ENCODE measurements around the gene SLC47A2. TPM values are rescaled to one million over a fixed set of nuclear protein-coding genes. Genes with fewer than 3 reads are reported as not detected.

The SLC47A2 gene
- total RNA-seq, 1 donor, result not detected

- no peak overlapping the region for H3K27ac ChIP-seq (ENCODE audit: low read depth, low read length)
- no peaks in the 10 kb centered on the region for H3K79me2 ChIP-seq (ENCODE audit: insufficient read depth, low read length)
- H2AFZ ChIP-seq (ENCODE audit: low read length), result peak overlapping the region; percentile 92
- peak; percentile 97 for DNase-seq (ENCODE audit: insufficient read length, low spot score, missing footprints)
- no peaks in the 10 kb centered on the region for H4K20me1 ChIP-seq (ENCODE audit: insufficient read depth, low read length)
- TF ChIP-seq, protein P1, sequence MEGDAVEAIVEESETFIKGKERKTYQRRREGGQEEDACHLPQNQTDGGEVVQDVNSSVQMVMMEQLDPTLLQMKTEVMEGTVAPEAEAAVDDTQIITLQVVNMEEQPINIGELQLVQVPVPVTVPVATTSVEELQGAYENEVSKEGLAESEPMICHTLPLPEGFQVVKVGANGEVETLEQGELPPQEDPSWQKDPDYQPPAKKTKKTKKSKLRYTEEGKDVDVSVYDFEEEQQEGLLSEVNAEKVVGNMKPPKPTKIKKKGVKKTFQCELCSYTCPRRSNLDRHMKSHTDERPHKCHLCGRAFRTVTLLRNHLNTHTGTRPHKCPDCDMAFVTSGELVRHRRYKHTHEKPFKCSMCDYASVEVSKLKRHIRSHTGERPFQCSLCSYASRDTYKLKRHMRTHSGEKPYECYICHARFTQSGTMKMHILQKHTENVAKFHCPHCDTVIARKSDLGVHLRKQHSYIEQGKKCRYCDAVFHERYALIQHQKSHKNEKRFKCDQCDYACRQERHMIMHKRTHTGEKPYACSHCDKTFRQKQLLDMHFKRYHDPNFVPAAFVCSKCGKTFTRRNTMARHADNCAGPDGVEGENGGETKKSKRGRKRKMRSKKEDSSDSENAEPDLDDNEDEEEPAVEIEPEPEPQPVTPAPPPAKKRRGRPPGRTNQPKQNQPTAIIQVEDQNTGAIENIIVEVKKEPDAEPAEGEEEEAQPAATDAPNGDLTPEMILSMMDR (IDR thresholded peaks at IDR 0.05; ENCODE audit: extremely low read depth, low read depth, low read length), result peak; percentile 88
- peak overlapping the region; percentile 25 for H3K4me3 ChIP-seq (ENCODE audit: insufficient read depth, low read length)
- H3K36me3 ChIP-seq (ENCODE audit: insufficient read depth, low read length), result no peaks in the 10 kb centered on the region
- peak overlapping the region; percentile 67 for H3K4me2 ChIP-seq (ENCODE audit: insufficient read depth, low read length)
- H3K9me3 ChIP-seq (ENCODE audit: low read depth, low read length), result no peaks in the 10 kb centered on the region
- H3K27me3 ChIP-seq (ENCODE audit: insufficient read depth, low read length), result no peaks in the 10 kb centered on the region
- H3K4me1 ChIP-seq (ENCODE audit: insufficient read depth, low read length), result peaks cover 4% of the 10 kb centered on the region
Measured at GRCh38 chr17:19762515-19762961, 46.2 kb upstream of the SLC47A2 start.

- H3K4me1 ChIP-seq (ENCODE audit: insufficient read depth, low read length), result peaks cover 4% of the 10 kb centered on the region
- TF ChIP-seq, protein P1 (IDR thresholded peaks at IDR 0.05; ENCODE audit: extremely low read depth, low read depth, low read length), result no peak
Measured at GRCh38 chr17:19760746-19761145, 44.4 kb upstream of the SLC47A2 start.

GRCh38 chr17:19759568-19760549 lies 43.5 kb upstream of the SLC47A2 start:
- no peaks in the 10 kb centered on the region for H3K9me3 ChIP-seq (ENCODE audit: low read depth, low read length)
- no peaks in the 10 kb centered on the region for H3K36me3 ChIP-seq (ENCODE audit: insufficient read depth, low read length)
- H4K20me1 ChIP-seq (ENCODE audit: insufficient read depth, low read length), result no peaks in the 10 kb centered on the region
- no peaks in the 10 kb centered on the region for H3K27me3 ChIP-seq (ENCODE audit: insufficient read depth, low read length)
- no peak overlapping the region for H3K4me3 ChIP-seq (ENCODE audit: insufficient read depth, low read length)
- peak; percentile 66 for DNase-seq (ENCODE audit: insufficient read length, low spot score, missing footprints)
- peaks cover 4% of the 10 kb centered on the region for H3K4me1 ChIP-seq (ENCODE audit: insufficient read depth, low read length)
- no peak overlapping the region for H3K27ac ChIP-seq (ENCODE audit: low read depth, low read length)
- H3K4me2 ChIP-seq (ENCODE audit: insufficient read depth, low read length), result no peak overlapping the region
- no peak overlapping the region for H2AFZ ChIP-seq (ENCODE audit: low read length)
- TF ChIP-seq, protein P1 (IDR thresholded peaks at IDR 0.05; ENCODE audit: extremely low read depth, low read depth, low read length), result no peak
- no peaks in the 10 kb centered on the region for H3K79me2 ChIP-seq (ENCODE audit: insufficient read depth, low read length)

More at GRCh38 chr17:19760746-19761145, 44.4 kb upstream of the SLC47A2 start:
- no peak overlapping the region for H3K27ac ChIP-seq (ENCODE audit: low read depth, low read length)
- no peak overlapping the region for H3K4me2 ChIP-seq (ENCODE audit: insufficient read depth, low read length)
- H3K27me3 ChIP-seq (ENCODE audit: insufficient read depth, low read length), result no peaks in the 10 kb centered on the region
- no peak for DNase-seq (ENCODE audit: insufficient read length, low spot score, missing footprints)
- no peaks in the 10 kb centered on the region for H3K79me2 ChIP-seq (ENCODE audit: insufficient read depth, low read length)
- no peaks in the 10 kb centered on the region for H4K20me1 ChIP-seq (ENCODE audit: insufficient read depth, low read length)
- H2AFZ ChIP-seq (ENCODE audit: low read length), result no peak overlapping the region
- no peaks in the 10 kb centered on the region for H3K9me3 ChIP-seq (ENCODE audit: low read depth, low read length)
- H3K4me3 ChIP-seq (ENCODE audit: insufficient read depth, low read length), result no peak overlapping the region
- no peaks in the 10 kb centered on the region for H3K36me3 ChIP-seq (ENCODE audit: insufficient read depth, low read length)

DNA sequence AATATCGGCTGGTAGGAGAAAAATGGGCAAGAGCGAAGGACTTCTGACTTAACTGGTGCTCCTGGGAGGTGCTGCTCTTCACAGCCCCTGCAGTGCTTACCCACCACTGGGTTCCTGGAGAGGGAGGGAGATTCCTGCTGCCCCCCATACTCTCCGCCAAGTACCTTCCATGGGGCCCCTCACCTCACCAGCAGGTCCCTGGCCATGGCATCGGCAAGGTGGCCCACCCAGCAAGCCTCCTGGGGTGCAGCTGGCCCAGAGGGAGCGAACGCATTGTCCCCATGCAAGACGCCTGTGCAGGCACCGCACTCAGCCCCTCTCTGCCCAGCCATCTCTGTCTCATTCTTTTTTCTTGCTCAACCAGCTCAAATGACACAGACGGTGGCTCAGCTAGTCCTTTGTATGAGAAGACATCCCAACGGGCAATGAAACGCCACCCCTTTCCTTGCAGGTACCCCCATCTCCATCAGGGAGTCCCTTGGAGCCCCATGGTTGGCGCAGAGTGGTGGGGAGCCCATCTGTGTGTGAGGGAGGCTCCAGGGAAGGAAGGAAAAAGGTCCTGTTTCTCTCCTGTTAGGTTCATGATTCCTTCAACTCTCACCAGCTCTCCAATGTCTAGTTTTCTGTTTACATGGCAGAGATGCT lies 41.3 kb upstream of the SLC47A2 start:
- Histone ChIP-seq H3K27ac (ENCODE audit: low read depth, low read length) (no peak overlapping the region), H4K20me1 (ENCODE audit: insufficient read depth, low read length) (no peaks in the 10 kb centered on the region), H3K9me3 (ENCODE audit: low read depth, low read length) (no peaks in the 10 kb centered on the region), H2AFZ (ENCODE audit: low read length) (no peak overlapping the region), H3K4me2 (ENCODE audit: insufficient read depth, low read length) (no peak overlapping the region), H3K27me3 (ENCODE audit: insufficient read depth, low read length) (no peaks in the 10 kb centered on the region), H3K4me3 (ENCODE audit: insufficient read depth, low read length) (no peak overlapping the region), H3K4me1 (ENCODE audit: insufficient read depth, low read length) (peaks cover 19% of the 10 kb centered on the region), H3K36me3 (ENCODE audit: insufficient read depth, low read length) (no peaks in the 10 kb centered on the region), H3K79me2 (ENCODE audit: insufficient read depth, low read length) (no peaks in the 10 kb centered on the region)
- TF ChIP-seq, protein P1 (IDR thresholded peaks at IDR 0.05; ENCODE audit: extremely low read depth, low read depth, low read length), result no peak
- peak; percentile 74 for DNase-seq (ENCODE audit: insufficient read length, low spot score, missing footprints)

Measured in osteoblast (primary cell).